Activated T-helper 1 cell treated with anti-CD3 and anti-CD28 coated beads, Interleukin-12 subunit alpha, Interleukin-12 subunit beta, Interleukin-2, Interleukin-4 antibody, amounts not matched to agents 30 ng/mL and 10 ng/mL and 1 ng/mL, durations not matched to agents 14 hours and 24 hours and 36 hours (primary cell): Measurements from ENCODE around the gene LMCD1. TPM values are rescaled to one million over a fixed set of nuclear protein-coding genes. Genes with fewer than 3 reads are reported as not detected.

Source experiments
- DNase-seq: peaks from one replicate; pipeline ENCODE4 v3.0.0; 2021; ENCODE audit warnings: low spot score
- H3K27ac Mint-ChIP-seq: one replicate; pipeline ENCODE4 v1.8.0; 2021; ENCODE audit warnings: mild to moderate bottlenecking, mixed read lengths
- H3K27me3 Mint-ChIP-seq: one replicate; pipeline ENCODE4 v1.8.0; 2022; ENCODE audit warnings: mild to moderate bottlenecking, moderate library complexity, mixed read lengths; ENCODE audit not compliant: insufficient read depth
- H3K36me3 Mint-ChIP-seq: one replicate; pipeline ENCODE4 v1.8.0; 2021; ENCODE audit warnings: low read depth, mixed read lengths
- H3K4me1 Mint-ChIP-seq: one replicate; pipeline ENCODE4 v1.8.0; 2021; ENCODE audit warnings: low read depth, mixed read lengths
- H3K4me3 Mint-ChIP-seq: one replicate; pipeline ENCODE4 v1.8.0; 2021; ENCODE audit warnings: mild to moderate bottlenecking, moderate library complexity, mixed read lengths
- H3K9me3 Mint-ChIP-seq: one replicate; pipeline ENCODE4 v1.8.0; 2021; ENCODE audit warnings: mixed read lengths
- intact Hi-C: fragments of 100-400 bp; cut with micrococcal nuclease; formaldehyde crosslinking; loops from one replicate; pipeline ENCODE4 v1.15.1; 2024
- total RNA-seq: library from RNA; stranded (reverse); gene quantifications from 2 replicates; pipeline ENCODE4 v1.2.3, GENCODE V29; 2022

Gene LMCD1
- total RNA-seq, 1 donor from 2014 or later, result 0.52 TPM

DNA sequence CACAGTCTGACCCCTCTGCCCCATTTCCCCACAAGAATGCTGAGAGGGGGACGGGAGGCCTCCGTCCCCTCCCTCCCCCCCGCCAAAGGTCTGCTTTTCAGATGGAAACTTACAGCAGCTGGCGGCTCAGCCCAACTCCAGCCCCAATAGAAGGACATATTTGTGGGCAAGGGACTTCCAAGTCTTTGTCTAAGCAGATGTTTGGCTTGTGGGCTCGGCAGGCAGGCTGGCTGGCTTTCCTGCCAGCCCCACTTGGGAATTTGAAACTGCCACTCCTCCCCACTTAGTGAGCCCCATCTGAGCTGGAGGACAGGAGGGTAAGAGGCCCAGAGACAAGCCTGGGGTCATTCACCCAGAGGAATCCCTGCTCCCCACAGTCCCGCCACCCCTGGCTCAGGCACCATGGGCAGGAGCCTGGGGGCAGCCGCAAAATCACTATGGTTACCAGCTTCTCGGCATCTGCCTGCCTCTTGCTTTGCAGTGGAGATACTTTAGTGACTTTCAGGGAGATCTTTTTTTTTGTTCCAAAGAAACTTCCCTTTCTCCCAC, 53.6 kb downstream of the LMCD1 start:
- no peak overlapping the region for H3K4me3 Mint-ChIP-seq
- no peak for DNase-seq
- intact Hi-C loops, result no loop called here
- H3K27me3 Mint-ChIP-seq, result no peaks in the 10 kb centered on the region
- no peak overlapping the region for H3K27ac Mint-ChIP-seq
- no peaks in the 10 kb centered on the region for H3K4me1 Mint-ChIP-seq
- H3K36me3 Mint-ChIP-seq, result no peaks in the 10 kb centered on the region
- no peaks in the 10 kb centered on the region for H3K9me3 Mint-ChIP-seq

DNA sequence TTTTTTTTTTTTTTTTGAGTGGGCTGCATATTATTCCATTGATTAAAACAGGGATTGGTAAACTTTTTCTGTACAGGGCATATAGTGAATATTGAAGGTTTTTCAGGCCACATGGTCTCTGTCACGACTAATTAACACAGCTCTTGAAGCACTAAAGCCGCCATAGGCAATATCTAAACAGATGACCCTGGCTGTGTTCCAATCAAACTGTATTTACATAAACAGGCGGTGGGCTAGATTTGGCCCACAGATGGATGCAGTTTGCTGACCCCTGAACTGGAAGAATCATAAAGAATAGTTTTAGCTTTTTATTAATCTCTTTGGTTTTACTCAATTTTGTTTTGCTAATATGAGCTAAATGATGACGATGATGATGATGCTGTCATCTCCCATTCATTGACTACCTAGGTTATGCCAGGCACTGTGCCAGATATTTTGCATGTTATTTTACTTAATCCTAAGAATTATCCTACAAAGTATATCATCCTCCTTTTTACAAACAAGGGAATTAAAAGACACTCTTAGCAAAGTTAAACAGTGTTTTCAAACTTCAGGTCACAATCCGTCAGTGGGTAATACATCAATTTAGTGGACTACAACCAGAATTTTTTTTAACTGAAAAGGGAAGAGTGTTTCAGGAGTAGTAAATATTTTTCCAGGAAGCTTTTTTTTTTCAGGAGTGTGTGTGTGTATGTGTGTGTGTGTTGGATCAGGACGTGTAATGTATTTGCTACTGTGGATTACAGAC, 54.3 kb downstream of the LMCD1 start:
- intact Hi-C loops, result no loop called here
- no peaks in the 10 kb centered on the region for H3K9me3 Mint-ChIP-seq

DNA sequence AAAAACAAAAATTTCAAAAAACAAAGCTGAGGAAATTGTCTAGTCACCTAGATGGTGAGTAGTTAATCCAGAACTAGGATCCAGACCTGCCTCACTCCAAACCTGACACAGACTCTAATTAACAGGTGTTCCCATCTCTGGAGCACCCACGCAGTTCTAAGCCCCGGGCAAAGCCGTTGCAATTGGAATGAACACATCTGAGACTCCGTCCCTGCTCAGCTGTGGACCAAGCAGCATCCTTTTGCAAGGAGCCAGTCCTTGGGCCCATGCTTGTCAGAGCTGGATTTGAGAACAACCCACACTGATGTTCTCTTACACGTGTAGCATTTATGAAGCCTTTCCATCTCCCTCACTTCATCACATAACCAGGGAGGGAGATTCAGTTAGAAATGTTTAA, 54.8 kb downstream of the LMCD1 start:
- Mint-ChIP-seq H3K9me3 (no peaks in the 10 kb centered on the region), H3K36me3 (no peaks in the 10 kb centered on the region), H3K4me1 (no peaks in the 10 kb centered on the region), H3K4me3 (no peak overlapping the region), H3K27ac (no peak overlapping the region), H3K27me3 (no peaks in the 10 kb centered on the region)
- intact Hi-C loops, result no loop called here
- DNase-seq, result no peak

More for the DNA sequence above, 54.3 kb downstream of the LMCD1 start:
- Mint-ChIP-seq H3K36me3 (no peaks in the 10 kb centered on the region), H3K27ac (no peak overlapping the region), H3K27me3 (no peaks in the 10 kb centered on the region), H3K4me3 (no peak overlapping the region), H3K4me1 (no peaks in the 10 kb centered on the region)
- no peak for DNase-seq

DNA sequence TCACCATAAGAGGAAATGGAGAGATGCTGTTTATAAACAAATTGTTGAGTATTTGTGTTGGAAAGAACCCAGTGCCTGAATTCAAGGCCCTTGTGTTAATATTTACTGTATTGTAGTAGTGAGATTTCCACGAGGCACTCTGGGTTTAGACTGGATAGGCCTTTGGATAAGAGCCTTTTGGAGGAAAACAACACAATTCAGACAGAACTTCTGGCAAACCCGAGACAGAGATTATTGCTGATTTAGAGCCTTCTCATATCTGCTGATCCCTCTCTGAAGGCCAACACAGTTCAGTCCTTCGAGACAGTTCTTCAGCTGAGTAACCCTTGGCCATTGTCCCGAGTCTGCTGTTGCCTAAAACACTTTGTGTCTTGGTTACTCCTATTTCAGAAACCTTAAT, 55.7 kb downstream of the LMCD1 start:
- H3K4me1 Mint-ChIP-seq, result no peaks in the 10 kb centered on the region
- H3K27me3 Mint-ChIP-seq, result no peaks in the 10 kb centered on the region
- H3K9me3 Mint-ChIP-seq, result no peaks in the 10 kb centered on the region
- no peak overlapping the region for H3K4me3 Mint-ChIP-seq
- no peak overlapping the region for H3K27ac Mint-ChIP-seq
- H3K36me3 Mint-ChIP-seq, result no peaks in the 10 kb centered on the region
- no peak for DNase-seq
- intact Hi-C loops, result no loop called here

DNA sequence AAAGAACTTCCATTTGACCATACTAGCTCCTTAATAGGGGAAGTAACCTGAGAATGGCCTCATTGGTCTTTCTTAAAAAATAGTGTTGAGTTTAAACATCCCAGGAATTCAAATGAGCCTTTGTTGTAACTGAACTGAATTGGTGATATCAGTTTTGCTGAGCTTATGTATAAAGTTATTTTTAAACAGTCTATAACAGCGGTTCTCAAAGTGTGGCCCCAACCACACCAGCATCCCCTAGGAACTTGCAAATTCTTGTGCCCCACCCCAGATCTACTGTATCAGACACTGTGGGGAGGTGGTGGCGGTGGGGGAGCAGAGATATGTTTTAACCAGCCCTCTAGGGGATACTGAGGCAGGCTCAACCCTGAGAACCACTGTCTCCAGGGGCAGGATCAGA, 57.0 kb downstream of the LMCD1 start:
- H3K4me3 Mint-ChIP-seq, result no peak overlapping the region
- no peak for DNase-seq
- no peak overlapping the region for H3K27ac Mint-ChIP-seq
- no peaks in the 10 kb centered on the region for H3K36me3 Mint-ChIP-seq
- intact Hi-C loops, result no loop called here
- H3K9me3 Mint-ChIP-seq, result no peaks in the 10 kb centered on the region
- no peaks in the 10 kb centered on the region for H3K4me1 Mint-ChIP-seq
- no peaks in the 10 kb centered on the region for H3K27me3 Mint-ChIP-seq

DNA sequence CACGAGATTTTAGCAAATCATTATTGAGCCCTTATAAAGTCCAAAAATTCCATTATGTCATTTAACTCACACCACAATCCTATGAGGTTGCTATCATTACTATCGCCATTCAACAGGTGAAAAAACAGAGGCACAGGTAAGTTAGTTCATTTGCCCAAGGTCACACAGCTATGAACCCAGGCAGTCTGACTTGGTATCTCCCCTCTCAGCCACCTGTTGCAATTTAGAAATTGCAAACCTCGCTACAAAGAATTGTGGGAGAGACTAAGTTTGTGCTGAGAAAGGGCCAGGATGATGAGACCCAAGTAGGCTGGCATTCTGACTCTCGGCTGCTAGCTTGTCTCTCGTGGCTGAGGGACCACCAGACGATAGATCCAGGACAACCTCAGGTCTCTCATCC, 57.7 kb downstream of the LMCD1 start:
- intact Hi-C loops, result no loop called here
- no peak overlapping the region for H3K27ac Mint-ChIP-seq
- no peak overlapping the region for H3K4me3 Mint-ChIP-seq
- no peaks in the 10 kb centered on the region for H3K27me3 Mint-ChIP-seq
- DNase-seq, result no peak
- H3K36me3 Mint-ChIP-seq, result no peaks in the 10 kb centered on the region
- H3K9me3 Mint-ChIP-seq, result no peaks in the 10 kb centered on the region
- H3K4me1 Mint-ChIP-seq, result no peaks in the 10 kb centered on the region

DNA sequence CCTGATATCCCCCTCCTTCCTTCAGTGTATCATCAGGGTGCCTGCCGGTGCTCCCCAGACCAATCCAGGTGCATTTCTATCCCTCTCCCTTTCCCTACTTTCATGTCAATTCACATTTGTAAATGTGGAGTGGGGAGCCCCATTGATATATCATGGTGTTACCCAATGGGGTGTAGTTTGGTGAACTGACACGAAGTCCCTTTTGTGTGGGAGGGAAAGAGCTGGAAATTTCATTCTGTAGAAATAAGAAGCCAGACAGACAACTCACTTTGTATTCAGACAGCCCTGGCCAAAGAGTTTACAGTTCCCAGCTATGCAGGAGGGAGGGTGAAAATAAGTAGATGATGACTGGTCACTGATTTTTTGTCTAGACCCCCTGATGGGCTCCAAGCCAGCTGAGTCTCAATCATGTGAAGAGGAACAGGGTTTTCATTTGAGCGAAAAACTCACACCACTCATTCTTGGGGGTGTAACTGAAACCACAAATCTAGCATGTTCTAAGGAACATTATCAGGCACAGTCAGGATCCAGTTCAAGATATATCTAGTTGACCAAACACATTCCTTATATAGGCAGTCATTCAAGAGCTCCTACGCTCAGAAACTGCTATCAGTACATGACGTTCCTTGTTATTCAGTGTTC, 58.9 kb downstream of the LMCD1 start:
- Mint-ChIP-seq H3K27me3 (no peaks in the 10 kb centered on the region), H3K36me3 (no peaks in the 10 kb centered on the region), H3K4me1 (no peaks in the 10 kb centered on the region), H3K27ac (no peak overlapping the region), H3K4me3 (no peak overlapping the region), H3K9me3 (no peaks in the 10 kb centered on the region)
- intact Hi-C loops, result no loop called here
- no peak for DNase-seq

DNA sequence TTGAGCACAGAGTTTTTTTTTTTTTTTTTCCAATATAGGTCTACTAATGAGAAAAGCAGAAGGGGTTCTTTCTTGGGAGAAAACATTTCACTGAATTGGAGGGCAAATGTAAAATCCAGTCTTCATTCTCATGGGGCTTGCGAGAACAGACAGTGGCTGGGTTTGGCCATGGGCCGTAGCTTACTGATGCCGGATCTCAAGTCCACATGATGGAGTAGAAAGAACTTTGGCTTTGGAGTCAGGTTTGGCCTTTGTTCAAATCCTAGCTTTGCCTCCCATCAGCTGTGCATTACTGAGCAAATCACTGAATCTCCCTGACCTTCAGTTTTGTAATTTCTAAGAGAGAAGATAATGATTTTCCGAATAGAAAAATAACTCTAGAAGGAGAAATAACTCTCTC, 59.7 kb downstream of the LMCD1 start:
- Mint-ChIP-seq H3K9me3 (no peaks in the 10 kb centered on the region), H3K4me3 (no peak overlapping the region), H3K27ac (no peak overlapping the region), H3K36me3 (no peaks in the 10 kb centered on the region), H3K27me3 (no peaks in the 10 kb centered on the region), H3K4me1 (no peaks in the 10 kb centered on the region)
- intact Hi-C loops, result no loop called here
- no peak for DNase-seq

DNA sequence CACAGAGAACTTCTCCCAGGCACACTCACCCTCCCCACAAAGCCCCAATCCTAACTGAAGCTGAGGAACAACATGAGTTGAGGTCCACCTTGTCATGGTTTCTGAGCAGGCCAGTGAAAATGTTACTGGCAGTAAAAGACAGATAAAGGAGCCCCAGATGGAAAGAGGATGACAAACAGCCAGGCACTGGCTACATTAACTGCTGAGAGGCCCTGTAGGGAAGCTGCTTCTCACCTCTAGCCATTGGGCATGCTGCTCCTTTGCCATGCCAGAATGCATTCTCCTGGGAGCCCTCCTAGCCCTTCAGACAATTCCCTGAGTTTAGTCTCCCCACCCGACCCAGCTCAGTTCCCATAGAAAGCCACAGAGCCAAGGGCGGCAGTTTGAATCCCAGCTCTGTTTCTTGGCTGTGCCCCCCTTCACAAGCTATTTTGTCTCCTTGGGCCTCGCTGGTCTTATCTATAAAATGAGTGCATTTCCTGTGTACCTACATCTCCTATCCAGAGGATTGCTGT, 60.5 kb downstream of the LMCD1 start:
- Mint-ChIP-seq H3K36me3 (no peaks in the 10 kb centered on the region), H3K27ac (no peak overlapping the region), H3K27me3 (no peaks in the 10 kb centered on the region), H3K4me1 (no peaks in the 10 kb centered on the region), H3K4me3 (no peak overlapping the region), H3K9me3 (no peaks in the 10 kb centered on the region)
- DNase-seq, result no peak
- intact Hi-C loops, result no loop called here

DNA sequence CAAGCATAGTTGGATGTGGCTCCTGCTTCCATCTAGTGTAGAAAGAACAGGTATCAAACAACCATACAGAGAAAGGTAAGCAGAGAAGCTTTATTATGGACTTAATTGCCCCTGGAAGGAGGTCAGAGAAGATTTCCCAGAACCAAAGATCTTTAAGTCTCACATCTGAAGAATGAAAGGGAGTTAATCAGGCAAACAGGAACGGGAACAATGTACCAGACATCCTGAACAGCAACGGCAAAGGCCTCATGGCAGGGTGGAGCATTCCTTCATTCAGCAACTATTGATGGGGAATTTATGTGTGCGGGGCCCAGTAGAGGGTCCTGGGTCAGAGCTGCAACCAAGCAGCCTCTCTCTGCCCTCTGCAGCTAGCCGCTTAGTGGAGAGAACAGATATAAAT, 61.5 kb downstream of the LMCD1 start:
- no peaks in the 10 kb centered on the region for H3K4me1 Mint-ChIP-seq
- H3K27ac Mint-ChIP-seq, result no peak overlapping the region
- intact Hi-C loops, result no loop called here
- no peaks in the 10 kb centered on the region for H3K27me3 Mint-ChIP-seq
- H3K4me3 Mint-ChIP-seq, result no peak overlapping the region
- H3K9me3 Mint-ChIP-seq, result no peaks in the 10 kb centered on the region
- no peaks in the 10 kb centered on the region for H3K36me3 Mint-ChIP-seq
- DNase-seq, result no peak

DNA sequence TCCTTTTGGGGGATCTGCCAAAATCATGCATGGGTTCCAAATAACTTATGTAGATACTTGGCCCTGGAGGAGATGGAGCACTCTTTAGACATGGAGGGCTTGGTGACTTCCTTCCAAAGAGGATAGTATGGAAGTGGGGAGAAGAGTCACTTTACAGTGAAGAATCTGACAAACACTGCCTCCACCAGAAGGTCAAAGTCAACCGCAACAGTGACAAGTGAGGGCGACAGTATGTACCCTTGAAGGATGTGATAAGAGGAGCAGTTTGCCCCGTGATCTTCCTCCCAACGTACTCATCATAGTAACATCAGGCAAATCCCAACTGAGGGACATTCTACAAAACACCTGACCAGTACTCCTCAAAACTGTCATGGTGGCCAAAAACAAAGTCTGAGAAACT, 62.0 kb downstream of the LMCD1 start:
- Mint-ChIP-seq H3K36me3 (no peaks in the 10 kb centered on the region), H3K4me1 (no peaks in the 10 kb centered on the region), H3K4me3 (no peak overlapping the region), H3K9me3 (no peaks in the 10 kb centered on the region), H3K27ac (no peak overlapping the region), H3K27me3 (no peaks in the 10 kb centered on the region)
- no peak for DNase-seq
- intact Hi-C loops, result no loop called here

DNA sequence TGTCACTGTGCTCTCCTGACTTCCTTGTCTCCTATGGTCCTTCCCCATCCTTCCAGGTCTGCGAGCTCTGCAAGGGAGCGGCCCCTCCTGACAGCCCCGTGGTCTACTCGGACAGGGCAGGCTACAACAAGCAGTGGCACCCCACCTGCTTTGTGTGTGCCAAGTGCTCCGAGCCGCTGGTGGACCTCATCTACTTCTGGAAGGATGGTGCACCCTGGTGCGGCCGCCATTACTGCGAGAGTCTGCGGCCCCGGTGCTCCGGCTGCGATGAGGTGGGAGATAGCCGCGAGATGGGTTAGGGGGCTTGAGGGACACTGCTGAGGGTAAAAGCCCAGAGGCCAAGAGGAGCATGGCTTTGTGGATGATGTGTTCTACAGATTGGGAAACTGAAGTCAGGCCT, 63.8 kb downstream of the LMCD1 start:
- no peak overlapping the region for H3K4me3 Mint-ChIP-seq
- no peaks in the 10 kb centered on the region for H3K9me3 Mint-ChIP-seq
- intact Hi-C loops, result no loop called here
- H3K27ac Mint-ChIP-seq, result no peak overlapping the region
- H3K36me3 Mint-ChIP-seq, result no peaks in the 10 kb centered on the region
- DNase-seq, result no peak
- no peaks in the 10 kb centered on the region for H3K4me1 Mint-ChIP-seq
- H3K27me3 Mint-ChIP-seq, result no peaks in the 10 kb centered on the region

DNA sequence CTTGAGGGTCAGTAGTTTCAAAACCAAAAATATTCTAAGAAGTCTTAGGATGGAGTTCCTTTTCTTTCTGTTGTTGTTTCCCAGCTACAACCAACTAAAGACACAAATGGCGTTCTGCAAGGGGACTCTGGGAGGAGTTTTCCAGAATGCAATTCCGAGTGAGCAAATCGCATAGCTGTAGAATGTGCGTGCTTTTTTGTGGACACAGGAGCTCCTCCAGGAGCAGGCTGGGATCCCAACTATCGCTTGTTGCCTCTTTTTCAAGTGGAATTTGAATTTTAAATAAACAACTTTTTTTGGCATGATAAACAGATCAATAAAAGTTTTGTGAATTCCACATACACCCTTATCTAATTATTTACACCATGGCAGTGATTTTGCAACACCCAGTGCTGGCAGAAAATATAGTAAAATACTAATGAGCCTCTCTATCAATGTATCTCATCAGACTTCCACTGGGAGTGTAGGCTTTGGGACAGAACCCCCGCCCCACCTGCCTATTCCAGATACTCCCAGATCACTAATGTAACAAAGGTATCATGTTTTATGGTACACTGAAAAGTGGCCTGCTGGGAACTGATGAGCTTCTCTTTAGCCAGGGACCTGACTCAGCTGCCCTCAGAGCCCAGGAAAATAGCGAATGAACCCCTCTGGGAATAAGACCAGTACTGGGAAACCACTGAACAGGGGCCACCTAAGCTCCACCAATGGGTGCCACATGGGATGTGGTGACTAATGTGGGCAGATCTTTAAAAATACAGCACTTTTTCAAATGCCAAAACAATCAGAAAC, 66.4 kb downstream of the LMCD1 start:
- H3K4me3 Mint-ChIP-seq, result no peak overlapping the region
- no peaks in the 10 kb centered on the region for H3K4me1 Mint-ChIP-seq
- no peak overlapping the region for H3K27ac Mint-ChIP-seq
- no peaks in the 10 kb centered on the region for H3K9me3 Mint-ChIP-seq
- no peak for DNase-seq
- no peaks in the 10 kb centered on the region for H3K36me3 Mint-ChIP-seq
- no peaks in the 10 kb centered on the region for H3K27me3 Mint-ChIP-seq
- intact Hi-C loops, result no loop called here
